HepG2 (cell line): ENCODE data around the gene C2CD4A. TPM values are rescaled to one million over a fixed set of nuclear protein-coding genes. Genes with fewer than 3 reads are reported as not detected.

Experiments
- CSRNP1 ChIP-seq: sonication (generic); formaldehyde crosslinking; IDR thresholded peaks from 2 replicates; pipeline ENCODE4 v1.8.1; 2023; ENCODE audit warnings: mild to moderate bottlenecking, missing genetic modification reagents
- NRL ChIP-seq: sonication (generic); formaldehyde crosslinking; IDR thresholded peaks from 2 replicates; pipeline ENCODE4 v1.5.0; 2020; ENCODE audit warnings: missing genetic modification reagents, mild to moderate bottlenecking, moderate library complexity, borderline replicate concordance
- TBX3 ChIP-seq: fragments of 450-650 bp; IDR thresholded peaks from 2 replicates; pipeline ENCODE4 v1.6.1; 2017; ENCODE audit warnings: antibody characterized with exemption, mild to moderate bottlenecking, inconsistent platforms, borderline replicate concordance
- THAP7 ChIP-seq: sonication (generic); formaldehyde crosslinking; IDR thresholded peaks from 2 replicates; pipeline ENCODE4 v1.8.1; 2023; ENCODE audit warnings: mild to moderate bottlenecking, missing genetic modification reagents
- U2AF2 ChIP-seq: fragments of 200-400 bp; formaldehyde crosslinking; IDR thresholded peaks from 2 replicates; pipeline ENCODE4 v1.6.1; 2017; ENCODE audit warnings: low read depth, mild to moderate bottlenecking, low read length
- ZBTB42 ChIP-seq: sonication (generic); formaldehyde crosslinking; IDR thresholded peaks from 2 replicates; pipeline ENCODE4 v1.5.0; 2020; ENCODE audit warnings: mild to moderate bottlenecking, missing genetic modification reagents
- ZNF224 ChIP-seq: sonication (generic); formaldehyde crosslinking; IDR thresholded peaks from 2 replicates; pipeline ENCODE4 v1.5.0; 2020; ENCODE audit warnings: mild to moderate bottlenecking, missing genetic modification reagents
- ZNF326 ChIP-seq: sonication (generic); formaldehyde crosslinking; IDR thresholded peaks from 2 replicates; pipeline ENCODE4 v1.4.0; 2020; ENCODE audit warnings: missing genetic modification reagents, borderline replicate concordance
- ZNF770 ChIP-seq: sonication (generic); formaldehyde crosslinking; IDR thresholded peaks from 2 replicates; pipeline ENCODE4 v1.5.0; 2020; ENCODE audit warnings: mild to moderate bottlenecking, missing genetic modification reagents
- polyA plus RNA-seq, 8 experiments: library from polyadenylated mRNA; depleted of rRNA in 3 of 8; stranded (reverse) in 7 of 8; unstranded in 1 of 8; fragments of >200 nt; fragmentation: Illumina TruSeq in 4 of 8; extraction: Trizol in 4 of 8; gene quantifications; 2 replicates each; pipeline versions ENCODE4 v1.2.1 to v1.2.3, GENCODE V29; 2011 to 2016; ENCODE audit warnings: low read depth in 4 of 8, missing spikeins in 1 of 8, mixed read lengths in 1 of 8; ENCODE audit not compliant: insufficient read depth in 1 of 8
- total RNA-seq, 5 experiments: library from RNA; depleted of rRNA; stranded (reverse); fragments of >200 nt; fragmentation: Illumina TruSeq; extraction: Trizol; gene quantifications; 2 replicates each; pipeline ENCODE4 v1.2.3, GENCODE V29; 2016; ENCODE audit warnings: low read depth in 1 of 5
- TF ChIP-seq, protein P1 (sequence below): IDR thresholded peaks from 2 replicates; pipeline ENCODE4 v1.6.1; 2016; ENCODE audit warnings: low read depth, control low read depth
- TF ChIP-seq, protein P2 (sequence below): sonication (generic); formaldehyde crosslinking; IDR thresholded peaks from 2 replicates; pipeline ENCODE4 v1.9.0; 2021; ENCODE audit warnings: missing genetic modification reagents, borderline replicate concordance
- TF ChIP-seq, protein P3 (sequence below): IDR thresholded peaks from 2 replicates; pipeline ENCODE4 v1.6.1; 2016; ENCODE audit warnings: mild to moderate bottlenecking
- TF ChIP-seq, protein P4 (sequence below): sonication (generic); formaldehyde crosslinking; IDR thresholded peaks from 2 replicates; pipeline ENCODE4; 2020; ENCODE audit warnings: missing genetic modification reagents, mild to moderate bottlenecking, borderline replicate concordance

The C2CD4A gene
- total and polyA plus RNA-seq, 2 of the 13 experiments (the other 11 are each of a cell fraction or from before 2014, with no cell fraction given): 0.20 TPM; not detected in 1

DNA sequence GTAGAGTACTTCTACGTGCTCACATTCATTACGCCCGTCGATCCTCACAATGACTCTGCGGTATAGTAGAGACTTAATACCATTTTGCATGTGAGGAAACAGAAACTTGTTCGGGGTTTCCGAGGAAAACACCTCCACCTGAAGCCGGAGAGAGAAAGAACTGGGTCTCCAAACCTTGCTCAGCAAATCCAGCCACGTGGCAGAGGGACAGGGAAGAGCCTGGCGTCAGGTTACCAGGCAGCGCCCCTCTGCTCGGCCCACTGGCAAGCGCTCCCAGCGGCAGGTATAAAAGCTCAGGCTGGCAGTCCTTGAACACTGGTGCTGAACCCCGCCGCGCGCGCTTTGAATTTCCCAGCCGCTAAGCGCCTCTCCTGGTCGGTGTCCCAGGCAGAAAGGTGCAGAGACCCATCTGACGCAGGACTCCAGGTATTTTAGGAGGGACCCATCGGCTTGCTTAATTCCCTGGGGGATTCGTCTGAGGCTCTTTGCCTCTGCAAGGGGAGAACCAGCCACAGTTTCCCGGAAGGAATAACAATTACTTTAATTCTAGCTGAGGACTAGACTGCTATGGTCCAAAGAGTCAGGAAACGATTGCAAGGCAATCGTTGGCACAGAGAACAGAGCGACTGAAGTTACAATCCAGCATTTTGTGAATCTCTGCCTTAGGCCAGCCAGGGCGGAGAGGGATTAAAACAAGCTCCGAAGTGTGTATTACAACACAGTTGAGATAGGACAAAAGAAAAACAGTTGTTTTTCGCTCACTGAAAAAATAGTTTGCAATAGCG is at the start of gene C2CD4A (continued):
- TF ChIP-seq ZNF770 (no peak), CSRNP1 (CRISPR knock-in tag) (peak; percentile 91), ZNF224 (CRISPR knock-in tag) (no peak), U2AF2 (no peak), THAP7 (CRISPR knock-in tag) (no peak), ZNF326 (no peak), TBX3 (no peak), NRL (CRISPR knock-in tag) (no peak), ZBTB42 (no peak)
- TF ChIP-seq, protein P1, sequence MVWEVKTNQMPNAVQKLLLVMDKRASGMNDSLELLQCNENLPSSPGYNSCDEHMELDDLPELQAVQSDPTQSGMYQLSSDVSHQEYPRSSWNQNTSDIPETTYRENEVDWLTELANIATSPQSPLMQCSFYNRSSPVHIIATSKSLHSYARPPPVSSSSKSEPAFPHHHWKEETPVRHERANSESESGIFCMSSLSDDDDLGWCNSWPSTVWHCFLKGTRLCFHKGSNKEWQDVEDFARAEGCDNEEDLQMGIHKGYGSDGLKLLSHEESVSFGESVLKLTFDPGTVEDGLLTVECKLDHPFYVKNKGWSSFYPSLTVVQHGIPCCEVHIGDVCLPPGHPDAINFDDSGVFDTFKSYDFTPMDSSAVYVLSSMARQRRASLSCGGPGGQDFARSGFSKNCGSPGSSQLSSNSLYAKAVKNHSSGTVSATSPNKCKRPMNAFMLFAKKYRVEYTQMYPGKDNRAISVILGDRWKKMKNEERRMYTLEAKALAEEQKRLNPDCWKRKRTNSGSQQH (CRISPR knock-in tag): peak; percentile 64; the same call in 1 of the 2 replicates
- TF ChIP-seq, protein P2, sequence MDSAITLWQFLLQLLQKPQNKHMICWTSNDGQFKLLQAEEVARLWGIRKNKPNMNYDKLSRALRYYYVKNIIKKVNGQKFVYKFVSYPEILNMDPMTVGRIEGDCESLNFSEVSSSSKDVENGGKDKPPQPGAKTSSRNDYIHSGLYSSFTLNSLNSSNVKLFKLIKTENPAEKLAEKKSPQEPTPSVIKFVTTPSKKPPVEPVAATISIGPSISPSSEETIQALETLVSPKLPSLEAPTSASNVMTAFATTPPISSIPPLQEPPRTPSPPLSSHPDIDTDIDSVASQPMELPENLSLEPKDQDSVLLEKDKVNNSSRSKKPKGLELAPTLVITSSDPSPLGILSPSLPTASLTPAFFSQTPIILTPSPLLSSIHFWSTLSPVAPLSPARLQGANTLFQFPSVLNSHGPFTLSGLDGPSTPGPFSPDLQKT (CRISPR knock-in tag): no peak
- TF ChIP-seq, protein P3, sequence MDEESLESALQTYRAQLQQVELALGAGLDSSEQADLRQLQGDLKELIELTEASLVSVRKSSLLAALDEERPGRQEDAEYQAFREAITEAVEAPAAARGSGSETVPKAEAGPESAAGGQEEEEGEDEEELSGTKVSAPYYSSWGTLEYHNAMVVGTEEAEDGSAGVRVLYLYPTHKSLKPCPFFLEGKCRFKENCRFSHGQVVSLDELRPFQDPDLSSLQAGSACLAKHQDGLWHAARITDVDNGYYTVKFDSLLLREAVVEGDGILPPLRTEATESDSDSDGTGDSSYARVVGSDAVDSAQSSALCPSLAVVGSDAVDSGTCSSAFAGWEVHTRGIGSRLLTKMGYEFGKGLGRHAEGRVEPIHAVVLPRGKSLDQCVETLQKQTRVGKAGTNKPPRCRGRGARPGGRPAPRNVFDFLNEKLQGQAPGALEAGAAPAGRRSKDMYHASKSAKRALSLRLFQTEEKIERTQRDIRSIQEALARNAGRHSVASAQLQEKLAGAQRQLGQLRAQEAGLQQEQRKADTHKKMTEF: 0 out of 2 replicates have a peak, but pooled peaks have one; percentile 36
- TF ChIP-seq, protein P4, sequence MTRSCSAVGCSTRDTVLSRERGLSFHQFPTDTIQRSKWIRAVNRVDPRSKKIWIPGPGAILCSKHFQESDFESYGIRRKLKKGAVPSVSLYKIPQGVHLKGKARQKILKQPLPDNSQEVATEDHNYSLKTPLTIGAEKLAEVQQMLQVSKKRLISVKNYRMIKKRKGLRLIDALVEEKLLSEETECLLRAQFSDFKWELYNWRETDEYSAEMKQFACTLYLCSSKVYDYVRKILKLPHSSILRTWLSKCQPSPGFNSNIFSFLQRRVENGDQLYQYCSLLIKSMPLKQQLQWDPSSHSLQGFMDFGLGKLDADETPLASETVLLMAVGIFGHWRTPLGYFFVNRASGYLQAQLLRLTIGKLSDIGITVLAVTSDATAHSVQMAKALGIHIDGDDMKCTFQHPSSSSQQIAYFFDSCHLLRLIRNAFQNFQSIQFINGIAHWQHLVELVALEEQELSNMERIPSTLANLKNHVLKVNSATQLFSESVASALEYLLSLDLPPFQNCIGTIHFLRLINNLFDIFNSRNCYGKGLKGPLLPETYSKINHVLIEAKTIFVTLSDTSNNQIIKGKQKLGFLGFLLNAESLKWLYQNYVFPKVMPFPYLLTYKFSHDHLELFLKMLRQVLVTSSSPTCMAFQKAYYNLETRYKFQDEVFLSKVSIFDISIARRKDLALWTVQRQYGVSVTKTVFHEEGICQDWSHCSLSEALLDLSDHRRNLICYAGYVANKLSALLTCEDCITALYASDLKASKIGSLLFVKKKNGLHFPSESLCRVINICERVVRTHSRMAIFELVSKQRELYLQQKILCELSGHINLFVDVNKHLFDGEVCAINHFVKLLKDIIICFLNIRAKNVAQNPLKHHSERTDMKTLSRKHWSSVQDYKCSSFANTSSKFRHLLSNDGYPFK (CRISPR knock-in tag): 0 out of 2 replicates have a peak, but pooled peaks have one; percentile 42
